CD14-positive monocyte (primary cell): ENCODE results near the gene NACA. TPM values are rescaled to one million over a fixed set of nuclear protein-coding genes. Genes with fewer than 3 reads are reported as not detected.

Source experiments
- DNase-seq, 3 donors: peaks; one replicate each; pipeline ENCODE4 v3.0.0-alpha.2; 2011 to 2022
- H2AFZ ChIP-seq: 2 replicates; pipeline ENCODE4 v1.6.0; 2012; ENCODE audit warnings: mild to moderate bottlenecking, low read depth, low read length, inconsistent platforms; ENCODE audit not compliant: insufficient read depth, poor library complexity, severe bottlenecking
- H3K27ac ChIP-seq, 2 donors: 1 replicate in 1 of 2; 2 replicates in 1 of 2; pipeline ENCODE4 v1.5.1; 2012 to 2013; ENCODE audit warnings: low read length in 2 of 2, control low read depth in 1 of 2, inconsistent platforms in 1 of 2, low read depth in 1 of 2, mild to moderate bottlenecking in 1 of 2
- H3K27me3 ChIP-seq, 2 donors: one replicate each; pipeline versions ENCODE4 v1.6.0 to v1.6.1; 2011 to 2013; ENCODE audit warnings: low read length in 2 of 2; ENCODE audit not compliant: control insufficient read depth in 2 of 2, insufficient read depth in 2 of 2
- H3K36me3 ChIP-seq, 2 donors: replicated peaks in 1 of 2; 1 replicate in 1 of 2; 2 replicates in 1 of 2; pipeline versions ENCODE4 v1.5.1 to v1.6.1; 2012 to 2013; ENCODE audit warnings: low read length in 2 of 2, control low read depth in 1 of 2, inconsistent platforms in 1 of 2, mild to moderate bottlenecking in 1 of 2; ENCODE audit not compliant: insufficient read depth in 2 of 2, control insufficient read depth in 1 of 2
- H3K4me1 ChIP-seq, 2 donors: 1 replicate in 1 of 2; 2 replicates in 1 of 2; pipeline versions ENCODE4 v1.5.1 to v1.6.1; 2012 to 2013; ENCODE audit warnings: low read length in 2 of 2, control low read depth in 1 of 2, inconsistent platforms in 1 of 2, mild to moderate bottlenecking in 1 of 2, moderate library complexity in 1 of 2; ENCODE audit not compliant: insufficient read depth in 2 of 2, control insufficient read depth in 1 of 2
- H3K4me2 ChIP-seq: replicated peaks from 2 replicates; pipeline ENCODE3; 2012; ENCODE audit warnings: low read length, moderate library complexity, mild to moderate bottlenecking; ENCODE audit not compliant: poor library complexity, severe bottlenecking; ENCODE audit errors: extremely low read depth
- H3K4me3 ChIP-seq, 3 experiments: fragments of 200-600 bp in 1 of 3; sonication (generic) in 1 of 3; replicated peaks in 1 of 3; 1 replicate in 2 of 3; 2 replicates in 1 of 3; pipeline ENCODE4 v1.5.1; 2011 to 2013; ENCODE audit warnings: low read length in 3 of 3, mild to moderate bottlenecking in 3 of 3, control low read depth in 2 of 3, low read depth in 2 of 3, inconsistent platforms in 1 of 3, moderate library complexity in 1 of 3
- H3K79me2 ChIP-seq: 2 replicates; pipeline ENCODE4 v1.6.0; 2012; ENCODE audit warnings: mild to moderate bottlenecking, control low read depth, inconsistent platforms, low read length, moderate library complexity; ENCODE audit not compliant: insufficient read depth
- H3K9ac ChIP-seq: 2 replicates; pipeline ENCODE4 v1.6.0; 2017; ENCODE audit warnings: low read length, mild to moderate bottlenecking; ENCODE audit not compliant: insufficient read depth, poor library complexity, severe bottlenecking
- H3K9me3 ChIP-seq, 2 donors: replicated peaks in 1 of 2; 1 replicate in 1 of 2; 2 replicates in 1 of 2; pipeline versions ENCODE4 v1.5.1 to v1.6.1; 2012 to 2013; ENCODE audit warnings: low read length in 2 of 2, control low read depth in 1 of 2; ENCODE audit not compliant: control insufficient read depth in 1 of 2, insufficient read depth in 1 of 2
- H4K20me1 ChIP-seq: 2 replicates; pipeline ENCODE4 v1.6.0; 2012; ENCODE audit warnings: mild to moderate bottlenecking, low read length, control low read depth, moderate library complexity; ENCODE audit not compliant: insufficient read depth
- H3K27ac Mint-ChIP-seq, 7 donors: one replicate each; pipeline ENCODE4 v1.8.0; 2020; ENCODE audit warnings: mild to moderate bottlenecking in 7 of 7, mixed read lengths in 7 of 7, moderate library complexity in 6 of 7, inconsistent platforms in 2 of 7
- H3K27me3 Mint-ChIP-seq, 3 donors: one replicate each; pipeline ENCODE4 v1.8.0; 2021 to 2022; ENCODE audit warnings: low read depth in 3 of 3, mild to moderate bottlenecking in 3 of 3, mixed read lengths in 3 of 3, moderate library complexity in 3 of 3, inconsistent platforms in 1 of 3
- H3K36me3 Mint-ChIP-seq, 2 donors: one replicate each; pipeline ENCODE4 v1.8.0; 2020; ENCODE audit warnings: mixed read lengths in 2 of 2, inconsistent platforms in 1 of 2, mild to moderate bottlenecking in 1 of 2
- H3K4me1 Mint-ChIP-seq: one replicate; pipeline ENCODE4 v1.8.0; 2020; ENCODE audit warnings: mild to moderate bottlenecking, mixed read lengths
- H3K4me3 Mint-ChIP-seq, 2 donors: one replicate each; pipeline ENCODE4 v1.8.0; 2020; ENCODE audit warnings: mild to moderate bottlenecking in 2 of 2, mixed read lengths in 2 of 2, moderate library complexity in 1 of 2
- H3K9me3 Mint-ChIP-seq, 7 donors: one replicate each; pipeline ENCODE4 v1.8.0; 2020 to 2022; ENCODE audit warnings: mixed read lengths in 7 of 7, mild to moderate bottlenecking in 6 of 7, moderate library complexity in 6 of 7, inconsistent platforms in 2 of 7
- WGBS: methylation state at CpG from one replicate; pipeline ENCODE4 v1.1.5; 2013; ENCODE audit warnings: missing lambda C conversion rate; ENCODE audit not compliant: insufficient coverage; 5-methylcytosine and 5-hydroxymethylcytosine counted together
- intact Hi-C, 2 donors: fragments of 100-400 bp; cut with micrococcal nuclease; formaldehyde crosslinking; loops; one replicate each; pipeline versions ENCODE4 v1.15.0 to v1.15.1; 2023
- polyA plus RNA-seq, 3 donors: library from polyadenylated mRNA; depleted of rRNA in 1 of 3; unstranded in 2 of 3; stranded (reverse) in 1 of 3; fragments of 300-500 nt in 2 of 3; fragments of >200 nt in 1 of 3; fragmentation: Illumina TruSeq in 2 of 3; gene quantifications; 1 replicate in 2 of 3; 2 replicates in 1 of 3; pipeline ENCODE4 v1.2.3, GENCODE V29; 2012 to 2021
- TF ChIP-seq, protein P1 (sequence below): fragments of 200-600 bp; IDR thresholded peaks from one replicate; pipeline ENCODE4 v1.8.0; 2022; ENCODE audit warnings: antibody characterized with exemption, mild to moderate bottlenecking

Gene NACA
- polyA plus RNA-seq, 3 donors = 797 to 1,102 (median 937) TPM

DNA sequence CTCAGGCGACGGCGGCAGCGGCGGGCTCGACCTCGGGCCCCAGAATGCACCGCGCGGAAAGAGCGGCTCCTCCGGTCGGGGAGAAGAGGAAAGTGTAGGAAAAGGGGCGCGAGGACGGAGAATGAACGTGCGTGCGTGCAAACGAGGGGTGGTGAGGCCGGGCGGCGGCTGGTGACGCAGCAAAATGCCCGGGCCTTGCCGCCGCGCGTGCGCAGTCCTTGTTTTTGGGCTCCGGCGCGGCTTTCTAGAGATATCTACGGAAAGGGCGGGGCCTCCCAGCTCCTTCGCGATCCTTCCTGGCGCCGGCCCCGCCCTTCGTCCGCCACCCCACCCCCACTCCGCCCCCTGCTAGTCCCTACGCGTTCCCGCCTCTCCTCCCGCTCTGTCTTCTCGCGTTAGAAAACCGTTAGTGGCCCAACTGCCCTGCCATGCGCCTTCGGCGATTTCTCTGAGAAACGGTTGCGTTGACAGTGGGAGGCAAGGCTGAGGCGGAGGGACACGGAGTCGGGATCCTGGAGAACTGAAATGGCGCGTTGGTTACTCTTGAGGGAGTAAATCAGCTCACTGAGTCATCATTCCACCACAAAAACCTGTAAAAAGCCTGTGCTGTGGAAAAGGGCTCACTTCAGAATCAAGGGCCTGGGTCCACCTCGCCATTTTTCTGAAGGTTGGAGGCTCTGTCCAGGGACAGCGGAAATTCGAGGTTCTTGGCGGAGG is 36.8 kb downstream of the NACA start, which contains the start of gene PTGES3:
PTGES3 (minus strand) TSS at position 156 of the 717 bp plus-strand sequence. CDS start 285 bp downstream, outside the sequence.
- Histone ChIP-seq H3K4me2 (peak within 1 kb of the TSS; percentile 70), H3K9ac (peak within 1 kb of the TSS; percentile 96), H3K27ac (peak within 1 kb of the TSS; percentile 97), H3K4me3 (peak within 1 kb of the TSS; percentile 85 to 94 (median 88)), H4K20me1 (peaks cover 29% of the 10 kb centered on the region), H3K36me3 (no peaks in the 10 kb centered on the region), H2AFZ (peak within 1 kb of the TSS; percentile 77), H3K9me3 (no peaks in the 10 kb centered on the region), H3K79me2 (peaks cover 46% of the 10 kb centered on the region), H3K4me1 (peaks cover 47 to 62% of the 10 kb centered on the region in 2 donors), H3K27me3 (no peaks in the 10 kb centered on the region)
- peaks cover 0 to 2% (median 0%) of the 10 kb centered on the region in 3 donors for H3K27me3 Mint-ChIP-seq
- TF ChIP-seq, protein P1, sequence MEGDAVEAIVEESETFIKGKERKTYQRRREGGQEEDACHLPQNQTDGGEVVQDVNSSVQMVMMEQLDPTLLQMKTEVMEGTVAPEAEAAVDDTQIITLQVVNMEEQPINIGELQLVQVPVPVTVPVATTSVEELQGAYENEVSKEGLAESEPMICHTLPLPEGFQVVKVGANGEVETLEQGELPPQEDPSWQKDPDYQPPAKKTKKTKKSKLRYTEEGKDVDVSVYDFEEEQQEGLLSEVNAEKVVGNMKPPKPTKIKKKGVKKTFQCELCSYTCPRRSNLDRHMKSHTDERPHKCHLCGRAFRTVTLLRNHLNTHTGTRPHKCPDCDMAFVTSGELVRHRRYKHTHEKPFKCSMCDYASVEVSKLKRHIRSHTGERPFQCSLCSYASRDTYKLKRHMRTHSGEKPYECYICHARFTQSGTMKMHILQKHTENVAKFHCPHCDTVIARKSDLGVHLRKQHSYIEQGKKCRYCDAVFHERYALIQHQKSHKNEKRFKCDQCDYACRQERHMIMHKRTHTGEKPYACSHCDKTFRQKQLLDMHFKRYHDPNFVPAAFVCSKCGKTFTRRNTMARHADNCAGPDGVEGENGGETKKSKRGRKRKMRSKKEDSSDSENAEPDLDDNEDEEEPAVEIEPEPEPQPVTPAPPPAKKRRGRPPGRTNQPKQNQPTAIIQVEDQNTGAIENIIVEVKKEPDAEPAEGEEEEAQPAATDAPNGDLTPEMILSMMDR = no peak
- intact Hi-C loops = loop anchor here (1.0 to 5.0 kb wide), 3 partner anchors 38 to 41 kb away; partner anchors contain the start of genes ATP5F1B (in 2 of the 2) and NACA (in 1 of the 2)
- peaks cover 44% of the 10 kb centered on the region for H3K4me1 Mint-ChIP-seq
- H3K27ac Mint-ChIP-seq = peak within 1 kb of the TSS; percentile 92 to 99 (median 98)
- peak; percentile 97 to 98 (median 97) for DNase-seq
- WGBS = under 1% methylated on average over 45 of the region's 64 CpGs
- peak within 1 kb of the TSS; percentile 100 for H3K4me3 Mint-ChIP-seq
- H3K36me3 Mint-ChIP-seq = peaks cover 4 to 6% of the 10 kb centered on the region in 2 donors
- peaks cover 0 to 6% (median 0%) of the 10 kb centered on the region in 7 donors for H3K9me3 Mint-ChIP-seq

DNA sequence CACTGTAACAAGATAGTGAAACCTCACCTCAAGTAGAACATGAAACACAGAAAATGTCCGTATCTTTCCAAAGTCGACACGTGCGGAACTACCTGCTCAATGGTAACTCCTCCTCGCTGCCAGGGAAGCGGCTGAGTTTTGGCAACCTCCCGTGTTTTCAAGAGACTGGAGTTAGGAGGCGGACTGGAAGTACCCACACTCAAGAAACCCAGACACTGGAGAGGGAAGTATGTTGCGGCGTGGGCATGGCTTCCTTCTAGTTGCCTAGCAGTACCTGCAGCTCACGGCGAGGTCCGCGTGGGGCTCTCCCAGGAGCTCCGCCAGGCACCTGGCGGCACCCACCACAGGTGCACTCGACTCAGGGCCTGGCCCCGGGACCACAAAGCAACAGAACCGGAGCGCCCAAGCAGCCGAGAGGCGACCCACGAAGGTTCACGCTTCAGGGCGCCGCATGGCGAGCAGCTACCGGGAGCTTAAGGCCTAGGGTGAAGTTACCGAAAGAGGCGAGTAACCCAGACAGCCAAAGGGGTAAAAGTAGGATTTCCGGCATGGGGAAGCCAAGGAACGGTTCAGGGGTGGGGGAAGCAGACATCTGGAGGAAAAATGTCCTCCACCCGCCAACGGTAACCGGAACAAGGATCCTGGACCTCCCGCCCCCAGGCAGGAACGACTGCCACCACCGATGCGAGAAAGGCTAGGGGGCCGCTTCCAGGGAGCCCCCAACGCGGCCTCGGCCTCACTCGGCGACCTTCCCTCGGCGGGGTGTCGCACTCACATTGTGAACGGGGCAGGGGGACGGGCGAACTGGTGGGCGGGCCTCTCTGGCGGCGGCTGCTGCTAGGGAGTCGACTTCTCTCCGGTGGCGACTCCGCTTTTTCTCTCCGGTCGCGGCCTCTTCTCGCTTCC is 37.6 kb downstream of the NACA start:
- Mint-ChIP-seq H3K4me3 (peak overlapping the region; percentile 100), H3K9me3 (peaks cover 0 to 6% (median 0%) of the 10 kb centered on the region in 7 donors), H3K27ac (peak overlapping the region; percentile 92 to 99 (median 98)), H3K36me3 (peaks cover 4 to 13% of the 10 kb centered on the region in 2 donors), H3K27me3 (peaks cover 0 to 2% (median 0%) of the 10 kb centered on the region in 3 donors), H3K4me1 (peaks cover 47% of the 10 kb centered on the region)
- Histone ChIP-seq H3K4me2 (peak overlapping the region; percentile 70), H3K4me1 (peaks cover 52 to 65% of the 10 kb centered on the region in 2 donors), H4K20me1 (peaks cover 37% of the 10 kb centered on the region), H3K27ac (peak overlapping the region; percentile 97), H3K4me3 (peak overlapping the region; percentile 85 to 94 (median 88)), H3K27me3 (no peaks in the 10 kb centered on the region), H3K9me3 (no peaks in the 10 kb centered on the region), H3K79me2 (peaks cover 54% of the 10 kb centered on the region), H3K9ac (peak overlapping the region; percentile 96), H3K36me3 (no peaks in the 10 kb centered on the region), H2AFZ (peak overlapping the region; percentile 52)
- TF ChIP-seq, protein P1 = no peak
- intact Hi-C loops = loop anchor here (1.0 to 5.0 kb wide), 4 partner anchors 13 to 40 kb away; partner anchors contain the start of genes ATP5F1B (in 2 of the 2) and NACA (in 1 of the 2)
- under 1% methylated on average over 59 of the region's 62 CpGs for WGBS
- DNase-seq = peak; percentile 57 to 81 (median 77)
